ENCODE measurements around the gene HSPA6.
"Not testable (repeated sequence)": the region's sequence is repeated elsewhere in the genome, so short reads cannot be mapped to it uniquely, and the experiment has no call there.

HSPA6 gene

DNA sequence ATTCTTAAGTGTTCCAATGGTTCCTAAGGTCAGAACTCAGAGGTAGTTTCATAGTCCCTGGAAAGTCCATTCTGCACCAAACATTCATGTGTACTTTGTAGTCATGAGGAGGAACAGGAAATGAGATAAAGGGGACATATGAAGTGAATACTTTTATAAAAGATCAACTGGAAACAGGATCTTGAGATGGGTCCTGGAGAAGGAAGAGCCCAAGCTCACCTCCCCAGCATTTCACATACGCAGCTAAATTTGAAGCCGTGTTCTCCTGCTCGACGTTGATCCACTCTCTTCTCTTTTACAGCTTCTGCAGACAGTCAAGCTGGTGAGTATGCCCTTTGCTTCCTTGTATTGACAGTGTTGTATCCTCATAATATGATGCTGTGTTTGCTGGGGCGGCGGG lies 18.7 kb upstream of the HSPA6 start:
- no peak for DNase-seq

DNA sequence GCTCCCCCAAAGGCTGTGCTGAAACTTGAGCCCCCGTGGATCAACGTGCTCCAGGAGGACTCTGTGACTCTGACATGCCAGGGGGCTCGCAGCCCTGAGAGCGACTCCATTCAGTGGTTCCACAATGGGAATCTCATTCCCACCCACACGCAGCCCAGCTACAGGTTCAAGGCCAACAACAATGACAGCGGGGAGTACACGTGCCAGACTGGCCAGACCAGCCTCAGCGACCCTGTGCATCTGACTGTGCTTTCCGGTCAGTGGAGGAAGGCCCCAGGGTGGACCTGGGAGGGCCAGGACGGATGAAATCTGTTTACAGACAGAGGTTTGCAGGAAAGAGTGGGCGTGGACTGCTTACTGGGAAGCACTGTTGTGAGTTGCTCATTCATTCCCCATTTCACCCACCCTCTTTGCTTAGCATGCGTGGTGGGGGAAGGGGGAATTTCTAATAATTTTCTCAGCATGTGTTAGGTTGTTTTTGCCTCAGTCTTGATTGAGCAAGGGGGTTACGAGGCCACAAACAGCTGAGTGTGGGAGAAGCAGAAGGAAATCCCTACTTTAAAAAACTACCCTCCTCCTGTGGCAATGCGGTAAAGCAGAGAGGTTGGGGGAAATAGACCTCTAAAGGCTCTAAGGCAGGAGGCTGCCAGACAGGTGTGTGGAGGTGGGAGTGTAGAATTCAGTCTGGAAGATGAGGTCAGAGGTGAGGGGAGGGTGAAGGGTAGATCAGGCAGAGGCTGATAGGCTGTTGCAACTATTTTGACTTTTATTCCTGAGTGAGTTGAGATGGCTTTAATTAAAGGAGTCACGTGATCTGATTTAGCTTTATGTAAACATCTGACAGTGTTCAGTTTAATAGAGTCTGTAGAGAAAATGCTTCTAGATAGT lies 17.8 kb upstream of the HSPA6 start:
- no peak for DNase-seq

DNA sequence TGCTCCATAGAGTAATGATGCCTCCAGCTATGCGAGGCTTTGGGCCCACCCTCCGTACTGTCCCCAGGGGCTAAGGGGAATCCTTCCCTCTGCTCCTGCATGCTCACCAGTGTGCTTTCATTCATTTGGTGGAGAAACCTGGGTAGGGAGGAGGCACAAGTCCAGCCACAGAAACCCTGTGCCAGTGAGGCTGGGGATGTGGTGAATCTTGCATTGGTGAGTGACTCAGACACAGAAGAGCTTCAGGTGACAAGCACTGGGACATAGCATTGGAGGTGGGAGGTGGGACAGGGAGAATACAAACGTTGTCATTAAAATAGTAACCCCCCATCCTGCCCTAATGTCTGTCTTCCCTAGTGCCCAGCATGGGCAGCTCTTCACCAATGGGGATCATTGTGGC lies 13.9 kb upstream of the HSPA6 start:
- DNase-seq, result no peak

DNA sequence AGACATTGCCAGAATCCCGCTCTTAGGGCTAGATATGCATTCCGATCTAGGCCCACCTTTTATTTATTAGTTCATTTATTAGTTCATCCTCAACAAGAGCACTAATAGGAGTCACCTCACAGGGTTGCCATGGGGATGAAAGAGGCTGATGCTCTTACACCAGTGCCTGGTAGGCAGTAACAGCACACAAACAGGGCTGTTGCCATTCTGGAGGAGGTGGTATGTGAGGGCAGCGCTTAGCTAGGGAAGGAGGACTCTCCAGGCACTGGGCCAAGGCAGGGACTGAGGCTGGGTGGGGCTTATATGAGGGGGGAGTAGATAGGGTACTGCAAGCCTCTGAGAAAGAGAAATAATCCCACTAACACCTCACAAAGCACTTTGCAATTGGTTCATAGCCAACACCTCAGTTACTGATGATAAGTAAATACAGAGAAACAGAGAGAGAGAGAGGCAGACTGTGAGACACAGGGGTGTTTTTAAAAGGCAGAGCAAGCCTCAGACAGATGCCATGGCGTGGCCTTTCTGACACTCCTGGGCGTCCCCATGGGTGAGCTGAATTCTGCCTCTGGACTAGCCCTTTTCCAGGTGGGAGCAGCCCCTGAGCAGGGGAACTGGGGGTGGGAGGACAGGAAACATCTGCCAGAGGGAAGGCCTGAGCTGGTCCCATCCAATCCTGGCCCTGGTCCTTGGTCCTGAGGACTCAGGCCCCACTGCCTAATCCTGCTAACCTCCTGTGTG lies 13.2 kb upstream of the HSPA6 start:
- no peak for DNase-seq

DNA sequence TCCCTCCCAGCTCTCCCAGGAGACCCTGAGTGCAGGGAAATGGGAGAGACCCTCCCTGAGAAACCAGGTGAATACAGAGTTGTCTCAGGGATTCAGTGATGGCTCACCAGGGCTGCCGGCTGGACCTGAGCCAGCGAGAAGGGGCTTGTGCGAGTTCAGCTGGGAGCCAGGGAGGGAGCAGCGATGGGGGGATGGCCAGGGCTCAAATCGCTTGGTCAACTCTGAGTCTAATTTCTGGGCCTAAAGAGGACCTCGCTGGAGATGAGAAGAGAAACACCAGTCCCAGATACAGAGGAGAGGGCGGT lies 12.6 kb upstream of the HSPA6 start:
- no peak for DNase-seq

DNA sequence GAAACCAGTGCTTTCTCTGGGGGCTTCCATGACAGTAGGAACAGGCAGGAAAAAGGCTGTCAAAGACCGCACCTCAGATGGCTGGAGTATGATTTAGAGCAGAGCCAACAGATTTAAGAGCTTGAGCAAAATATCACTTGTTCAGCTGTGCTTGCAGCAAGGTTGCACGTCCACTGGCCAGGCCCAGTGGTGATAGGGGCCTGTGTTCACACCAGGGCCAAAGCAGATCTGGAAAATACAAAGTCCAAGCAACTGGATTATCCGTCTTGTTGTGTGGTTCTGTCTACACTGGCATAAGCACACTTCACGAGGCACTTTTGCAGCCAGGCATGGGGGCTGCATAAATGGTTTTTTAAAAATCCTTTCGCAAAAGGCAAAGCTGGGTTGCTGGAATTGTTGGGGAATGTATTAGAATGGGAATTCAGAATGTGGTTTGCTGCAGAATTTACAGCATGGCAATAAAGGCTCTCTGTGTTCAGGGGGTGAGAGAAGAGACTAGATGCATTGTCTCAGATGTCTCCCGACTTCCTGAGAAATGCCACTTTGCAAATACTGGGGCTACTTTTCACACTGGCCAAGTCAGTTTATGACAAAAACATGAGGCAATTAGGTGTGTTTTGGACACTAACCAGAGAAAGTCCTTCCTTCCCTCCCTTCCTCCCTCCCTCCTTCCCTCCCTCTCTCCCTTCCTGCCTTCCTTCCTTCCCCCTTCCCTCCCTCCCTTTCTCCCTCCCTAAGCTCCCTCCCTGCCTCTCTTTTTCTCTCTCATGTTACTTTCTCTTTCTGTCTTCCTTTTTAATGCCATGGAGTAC lies 11.5 kb upstream of the HSPA6 start:
- DNase-seq, result not testable (repeated sequence)

DNA sequence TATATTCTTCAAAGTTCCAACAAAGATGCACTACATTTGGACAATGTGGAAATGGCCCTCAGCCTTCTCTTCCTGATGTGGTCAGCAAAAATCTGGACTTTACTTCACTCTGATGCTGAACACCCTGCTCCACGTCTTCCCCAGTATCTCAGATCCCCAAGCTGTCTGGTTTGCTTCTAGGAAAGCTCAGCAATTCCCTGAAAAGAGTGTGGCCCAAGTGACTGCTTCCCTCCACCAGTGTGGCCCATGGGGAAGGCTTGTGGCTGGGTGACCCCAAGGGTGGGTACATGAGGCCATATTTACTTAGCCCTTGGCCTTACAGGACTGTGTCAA lies 10.9 kb upstream of the HSPA6 start:
- not testable (repeated sequence) for DNase-seq

DNA sequence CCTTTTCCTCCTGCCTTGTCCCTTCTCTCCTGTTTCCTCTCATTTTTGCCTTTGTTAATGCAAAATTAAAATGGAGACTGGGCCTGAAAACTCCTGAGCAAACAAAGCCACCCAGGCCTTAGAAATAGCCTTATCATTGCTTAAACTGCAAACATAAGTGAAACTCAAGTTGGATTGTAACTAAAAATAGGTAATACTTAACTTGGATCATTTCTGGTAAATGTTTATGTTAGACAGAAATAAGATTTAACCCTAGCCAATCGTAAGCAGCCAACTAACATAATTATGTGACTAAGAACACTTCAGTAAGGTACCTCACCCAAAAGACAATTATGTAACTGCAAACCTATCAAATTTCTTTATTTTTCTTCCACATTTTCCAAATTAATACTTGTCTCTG lies 10.4 kb upstream of the HSPA6 start:
- DNase-seq, result not testable (repeated sequence)

DNA sequence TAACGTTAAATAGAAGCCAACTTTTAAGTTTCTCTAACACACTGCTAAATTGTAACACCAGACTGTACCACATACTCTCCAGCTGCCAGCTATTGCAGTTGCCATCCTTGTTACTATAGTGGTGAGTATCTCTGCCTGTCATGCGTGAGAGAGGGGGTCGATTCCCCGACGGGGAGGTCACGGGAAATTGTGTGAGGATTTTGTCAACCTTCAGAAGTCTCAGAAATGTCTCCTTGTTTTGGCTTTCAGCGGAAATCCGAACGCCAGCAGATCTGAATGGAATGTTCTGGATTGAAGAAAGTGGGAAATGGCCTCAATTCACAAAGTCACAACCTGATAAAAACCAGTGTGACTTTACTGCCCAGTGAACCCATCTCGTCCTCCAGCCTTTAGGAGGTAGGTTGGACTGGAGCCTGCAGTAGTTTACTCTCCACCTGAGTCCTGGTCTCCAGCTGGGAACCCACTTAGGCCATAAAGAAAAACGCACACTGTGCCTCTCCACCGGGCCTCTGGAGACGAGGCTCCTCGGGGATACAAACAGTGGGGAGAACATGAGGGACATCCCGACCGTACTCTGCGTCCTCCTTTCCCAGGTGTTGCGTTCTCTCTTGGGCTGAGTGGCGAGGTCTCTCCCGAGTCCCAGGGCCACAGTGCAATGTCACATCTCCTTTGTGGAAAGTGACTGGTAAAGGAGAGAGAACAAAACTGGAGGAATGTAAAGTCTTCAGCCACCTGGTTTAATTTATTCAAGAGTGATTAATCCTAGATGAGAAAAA lies 1.1 kb upstream of the HSPA6 start:
- not testable (repeated sequence) for DNase-seq

DNA sequence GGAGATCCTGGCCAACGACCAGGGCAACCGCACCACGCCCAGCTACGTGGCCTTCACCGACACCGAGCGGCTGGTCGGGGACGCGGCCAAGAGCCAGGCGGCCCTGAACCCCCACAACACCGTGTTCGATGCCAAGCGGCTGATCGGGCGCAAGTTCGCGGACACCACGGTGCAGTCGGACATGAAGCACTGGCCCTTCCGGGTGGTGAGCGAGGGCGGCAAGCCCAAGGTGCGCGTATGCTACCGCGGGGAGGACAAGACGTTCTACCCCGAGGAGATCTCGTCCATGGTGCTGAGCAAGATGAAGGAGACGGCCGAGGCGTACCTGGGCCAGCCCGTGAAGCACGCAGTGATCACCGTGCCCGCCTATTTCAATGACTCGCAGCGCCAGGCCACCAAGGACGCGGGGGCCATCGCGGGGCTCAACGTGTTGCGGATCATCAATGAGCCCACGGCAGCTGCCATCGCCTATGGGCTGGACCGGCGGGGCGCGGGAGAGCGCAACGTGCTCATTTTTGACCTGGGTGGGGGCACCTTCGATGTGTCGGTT lies 477 bp downstream of the HSPA6 start:
- DNase-seq, result not testable (repeated sequence)

DNA sequence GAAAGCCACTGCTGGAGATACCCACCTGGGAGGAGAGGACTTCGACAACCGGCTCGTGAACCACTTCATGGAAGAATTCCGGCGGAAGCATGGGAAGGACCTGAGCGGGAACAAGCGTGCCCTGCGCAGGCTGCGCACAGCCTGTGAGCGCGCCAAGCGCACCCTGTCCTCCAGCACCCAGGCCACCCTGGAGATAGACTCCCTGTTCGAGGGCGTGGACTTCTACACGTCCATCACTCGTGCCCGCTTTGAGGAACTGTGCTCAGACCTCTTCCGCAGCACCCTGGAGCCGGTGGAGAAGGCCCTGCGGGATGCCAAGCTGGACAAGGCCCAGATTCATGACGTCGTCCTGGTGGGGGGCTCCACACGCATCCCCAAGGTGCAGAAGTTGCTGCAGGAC lies 981 bp downstream of the HSPA6 start:
- DNase-seq, result not testable (repeated sequence)

DNA sequence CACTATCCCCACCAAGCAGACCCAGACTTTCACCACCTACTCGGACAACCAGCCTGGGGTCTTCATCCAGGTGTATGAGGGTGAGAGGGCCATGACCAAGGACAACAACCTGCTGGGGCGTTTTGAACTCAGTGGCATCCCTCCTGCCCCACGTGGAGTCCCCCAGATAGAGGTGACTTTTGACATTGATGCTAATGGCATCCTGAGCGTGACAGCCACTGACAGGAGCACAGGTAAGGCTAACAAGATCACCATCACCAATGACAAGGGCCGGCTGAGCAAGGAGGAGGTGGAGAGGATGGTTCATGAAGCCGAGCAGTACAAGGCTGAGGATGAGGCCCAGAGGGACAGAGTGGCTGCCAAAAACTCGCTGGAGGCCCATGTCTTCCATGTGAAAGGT lies 1.6 kb downstream of the HSPA6 start:
- DNase-seq, result not testable (repeated sequence)

DNA sequence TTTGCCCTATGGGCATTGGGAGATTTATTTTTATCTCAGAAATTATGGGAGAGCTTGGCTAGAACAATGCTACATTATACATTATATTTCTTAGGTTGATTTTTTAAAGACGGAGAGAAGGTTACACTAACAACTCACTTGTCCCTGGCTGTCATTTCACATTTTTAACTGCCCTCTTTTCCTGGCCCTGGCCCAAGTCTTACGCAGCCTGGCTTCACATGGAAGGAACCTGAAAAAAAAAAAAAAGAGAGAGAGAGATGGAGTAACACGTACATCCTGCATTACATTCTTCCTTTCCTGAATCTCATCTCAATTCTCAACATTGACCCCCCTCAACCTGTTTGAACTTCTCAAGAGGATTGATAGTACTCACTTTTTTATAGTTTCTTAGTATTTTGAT lies 4.2 kb downstream of the HSPA6 start:
- DNase-seq, result not testable (repeated sequence)

DNA sequence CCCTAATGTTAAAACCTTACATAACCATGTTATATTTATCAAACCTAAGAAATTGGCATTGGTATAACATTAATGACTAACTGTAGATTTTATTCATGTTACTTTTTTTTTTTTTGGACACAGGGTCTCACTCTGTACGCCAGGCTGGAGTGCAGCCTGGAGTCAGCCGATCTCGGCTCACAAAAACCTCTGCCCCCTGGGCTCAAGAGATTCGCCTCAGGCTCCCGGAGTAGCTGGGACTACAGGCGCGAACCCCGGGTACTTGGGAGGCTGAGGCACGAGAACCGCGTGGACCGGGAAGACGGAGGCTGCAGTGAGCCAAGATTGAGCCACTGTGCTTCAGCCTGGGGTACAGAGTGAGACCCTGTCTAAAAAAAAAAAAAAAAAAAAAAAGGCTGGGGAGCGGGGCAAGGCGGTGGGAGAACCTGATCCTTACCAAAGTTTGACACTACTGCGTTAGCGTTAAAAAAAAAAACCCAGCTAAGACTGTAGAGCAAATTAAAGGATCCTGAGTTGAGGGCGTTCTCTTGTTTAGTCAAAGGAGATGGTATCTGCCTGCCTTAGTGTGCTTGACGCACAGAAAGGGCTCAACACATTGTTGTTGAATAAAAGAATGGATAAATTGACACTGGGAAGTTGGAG lies 5.2 kb downstream of the HSPA6 start:
- DNase-seq, result not testable (repeated sequence)

DNA sequence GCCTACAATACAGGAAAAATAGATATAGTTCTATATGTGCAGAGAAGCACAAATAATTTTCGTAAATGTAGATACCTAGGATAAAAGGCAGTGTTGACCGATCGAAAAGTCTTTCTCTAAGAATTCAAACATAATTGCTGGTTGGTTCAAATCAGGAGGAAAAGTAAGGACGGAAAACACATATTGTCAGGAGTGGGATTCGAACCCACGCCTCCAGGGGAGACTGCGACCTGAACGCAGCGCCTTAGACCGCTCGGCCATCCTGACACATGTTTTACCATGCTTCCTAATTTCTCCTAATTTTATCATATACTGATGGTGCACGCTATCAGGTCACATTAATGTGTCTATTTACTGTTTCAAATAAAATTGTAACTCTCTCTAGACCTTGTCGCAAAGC lies 5.8 kb downstream of the HSPA6 start:
- peak; percentile 69 to 73 for DNase-seq

DNA sequence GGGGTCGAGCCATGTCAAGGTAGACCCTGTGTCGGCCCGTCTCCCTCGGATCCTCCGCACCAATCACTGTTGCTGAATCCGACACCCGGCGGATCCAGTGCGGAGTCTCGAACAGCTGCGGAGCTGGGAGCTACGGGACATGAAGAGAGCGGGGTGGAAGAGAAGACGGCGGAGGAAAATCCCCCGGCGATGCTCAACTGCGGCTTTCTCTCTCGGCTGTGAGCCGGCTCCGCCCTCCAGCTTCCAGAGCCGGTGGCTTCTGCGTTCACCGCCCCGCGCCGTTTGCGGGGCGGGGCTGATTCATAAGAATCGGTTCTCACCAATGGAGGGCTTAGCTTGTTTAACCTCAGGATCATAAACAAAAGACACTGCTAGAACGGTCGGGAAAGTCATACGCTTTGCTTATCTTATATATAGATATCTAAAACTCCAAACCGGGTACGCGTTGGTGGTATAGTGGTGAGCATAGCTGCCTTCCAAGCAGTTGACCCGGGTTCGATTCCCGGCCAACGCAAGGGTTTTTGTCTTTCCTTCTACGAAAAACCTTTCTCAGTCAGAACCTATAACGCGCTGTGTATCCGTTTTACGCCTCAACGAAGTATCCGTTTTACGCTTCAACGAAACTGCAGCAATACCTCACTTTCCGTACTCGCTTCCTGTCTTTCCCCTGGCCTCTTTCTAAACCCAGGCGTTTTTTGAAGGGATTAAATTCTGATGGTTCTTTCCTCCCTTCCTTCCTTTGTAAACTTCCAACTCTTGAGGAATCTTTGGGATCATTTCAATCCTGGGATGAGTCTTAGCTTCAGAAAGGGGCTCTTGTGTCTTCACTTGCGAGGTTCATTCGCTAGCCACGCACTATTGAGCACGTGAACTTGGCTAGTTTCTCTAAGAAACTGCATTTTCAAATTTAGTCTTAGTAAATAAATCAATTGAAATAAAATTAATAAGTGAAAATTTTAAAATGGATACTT lies 6.6 kb downstream of the HSPA6 start:
- DNase-seq, result peak; percentile 92 to 98

DNA sequence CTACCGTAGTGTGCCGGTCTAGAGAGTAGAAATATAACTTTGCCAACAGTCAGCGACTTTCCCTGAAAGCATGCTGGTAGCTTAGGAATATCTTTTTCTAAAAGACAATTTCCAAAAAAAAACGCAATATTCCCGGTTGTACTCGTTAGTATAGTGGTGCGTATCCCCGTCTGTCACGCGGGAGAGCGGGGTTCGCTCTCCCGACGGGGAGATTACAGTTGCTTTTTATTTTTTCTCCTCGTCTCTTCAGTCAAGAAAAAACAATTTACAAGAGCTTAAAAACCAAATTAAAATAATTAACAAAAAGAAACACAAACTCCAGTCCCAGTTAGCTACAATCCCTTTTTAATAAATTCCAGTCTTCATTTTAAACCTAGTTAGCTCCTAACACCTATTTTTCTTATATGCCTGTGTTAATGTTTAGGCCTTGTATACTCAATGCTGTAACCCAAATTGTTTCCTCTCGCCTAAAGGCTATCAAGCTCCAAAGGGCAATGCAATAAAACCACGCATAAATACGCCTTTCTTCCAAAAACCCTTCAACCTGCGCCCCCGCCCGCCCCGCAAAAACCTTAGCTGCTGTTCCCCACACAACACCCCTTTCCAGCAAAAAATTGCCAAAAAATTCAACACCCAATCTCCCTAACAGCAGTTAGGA lies 7.8 kb downstream of the HSPA6 start:
- no peak for DNase-seq

DNA sequence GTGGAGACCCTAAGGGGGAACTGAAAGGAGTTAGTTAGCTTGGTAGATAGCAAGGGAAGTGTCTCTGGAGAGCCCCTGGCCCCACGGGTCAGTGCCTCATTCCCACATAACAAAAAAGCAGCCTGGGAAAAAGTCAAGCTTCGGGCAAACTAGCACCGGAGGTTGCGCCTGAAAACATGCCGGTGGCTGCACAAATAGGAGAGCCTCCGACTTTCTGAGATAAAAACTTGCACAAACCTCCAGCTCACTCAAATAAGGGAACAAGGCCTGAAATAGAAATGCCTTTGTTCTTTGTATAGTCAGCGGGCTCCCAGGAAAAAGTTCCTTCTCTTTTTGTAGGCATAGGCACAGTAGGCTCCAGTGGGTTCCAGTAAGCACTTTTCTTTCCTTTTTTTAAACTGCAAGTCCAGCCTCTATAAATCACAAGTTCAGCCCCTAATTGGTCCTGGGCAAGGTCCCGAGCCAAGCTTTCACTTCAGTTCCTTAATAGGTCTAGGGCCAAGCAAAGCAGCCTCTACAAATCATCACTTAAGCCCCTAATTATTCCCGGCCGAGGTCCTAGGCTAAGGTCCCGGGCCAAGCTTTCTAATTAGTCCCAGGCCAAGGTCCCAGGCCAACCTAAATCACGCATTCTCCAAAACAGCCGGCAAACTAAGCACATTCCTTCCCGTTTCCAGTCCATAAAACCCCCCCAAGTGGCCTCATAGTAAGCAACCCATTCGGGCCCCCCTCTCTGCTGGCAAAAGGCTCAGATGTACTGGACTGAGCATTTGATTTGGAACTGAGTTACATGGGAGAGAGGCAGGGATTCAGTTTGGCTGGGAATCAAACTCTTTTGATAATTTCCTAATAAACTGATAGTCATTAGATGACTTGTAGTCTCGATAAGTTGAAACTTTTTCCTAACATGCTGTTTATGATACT lies 8.6 kb downstream of the HSPA6 start:
- DNase-seq, result not testable (repeated sequence)

DNA sequence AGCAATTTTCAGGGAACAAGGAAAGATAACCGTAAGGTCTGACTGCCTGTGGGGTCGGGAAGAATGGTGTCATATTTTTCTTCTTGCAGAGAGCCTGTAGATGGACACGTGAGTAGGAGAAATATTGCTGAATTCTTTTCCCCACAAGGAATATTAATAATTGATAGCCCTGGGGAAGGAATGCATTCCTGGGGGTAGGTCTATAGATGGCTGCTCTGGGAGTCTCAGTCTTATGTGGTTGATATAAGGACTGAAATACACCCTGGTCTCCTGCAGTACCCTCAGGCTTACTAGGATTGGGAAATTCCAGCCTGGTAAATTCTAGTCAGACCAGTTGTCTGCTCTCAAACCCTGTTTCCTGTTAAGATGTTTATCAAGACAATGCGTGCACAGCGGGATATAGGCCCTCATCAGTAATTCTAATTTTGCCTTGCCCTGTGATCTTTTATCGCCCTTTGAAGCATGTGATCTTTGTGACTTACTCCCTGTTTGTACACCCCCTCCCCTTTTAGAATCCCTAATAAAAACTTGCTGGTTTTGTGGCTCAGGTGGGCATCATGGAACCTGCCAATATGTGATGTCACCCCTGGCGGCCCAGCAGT lies 12.8 kb downstream of the HSPA6 start:
- not testable (repeated sequence) for DNase-seq

Data from NCI-H446 (cell line).